GM12891 (cell line): ENCODE results near the gene GDNF.
"Not testable (repeated sequence)": the region's sequence is repeated elsewhere in the genome, so short reads cannot be mapped to it uniquely, and the experiment has no call there.

Experiments used
- DNase-seq: peaks from one replicate; pipeline ENCODE4 v3.0.0; 2011; ENCODE audit warnings: low spot score; ENCODE audit not compliant: insufficient read length
- FAIRE-seq: peaks from 2 replicates; lab custom pipeline; 2011; peaks lifted over from hg19 to GRCh38; lab: Jason Lieb, UNC
- PAX5 ChIP-seq: IDR thresholded peaks from 2 replicates; pipeline ENCODE4 v1.6.1; 2011; ENCODE audit warnings: low read length, moderate library complexity, mild to moderate bottlenecking; ENCODE audit not compliant: insufficient read depth, severe bottlenecking
- POLR2A ChIP-seq: IDR thresholded peaks from 2 replicates; pipeline ENCODE4 v1.6.1; 2011; ENCODE audit warnings: low read depth, low read length, control low read depth
- POLR2AphosphoS5 ChIP-seq: IDR thresholded peaks from 2 replicates; pipeline ENCODE4 v1.6.1; 2011; ENCODE audit warnings: low read depth, low read length, control low read depth
- POU2F2 ChIP-seq: IDR thresholded peaks from 2 replicates; pipeline ENCODE4 v1.6.1; 2011; ENCODE audit warnings: low read depth, mild to moderate bottlenecking, control low read depth, low read length, moderate library complexity
- SPI1 ChIP-seq: IDR thresholded peaks from 2 replicates; pipeline ENCODE4 v1.6.1; 2011; ENCODE audit warnings: low read depth, low read length, control low read depth
- TAF1 ChIP-seq: IDR thresholded peaks from 2 replicates; pipeline ENCODE4 v1.6.1; 2011; ENCODE audit warnings: low read depth, low read length, control low read depth

GDNF gene

DNA sequence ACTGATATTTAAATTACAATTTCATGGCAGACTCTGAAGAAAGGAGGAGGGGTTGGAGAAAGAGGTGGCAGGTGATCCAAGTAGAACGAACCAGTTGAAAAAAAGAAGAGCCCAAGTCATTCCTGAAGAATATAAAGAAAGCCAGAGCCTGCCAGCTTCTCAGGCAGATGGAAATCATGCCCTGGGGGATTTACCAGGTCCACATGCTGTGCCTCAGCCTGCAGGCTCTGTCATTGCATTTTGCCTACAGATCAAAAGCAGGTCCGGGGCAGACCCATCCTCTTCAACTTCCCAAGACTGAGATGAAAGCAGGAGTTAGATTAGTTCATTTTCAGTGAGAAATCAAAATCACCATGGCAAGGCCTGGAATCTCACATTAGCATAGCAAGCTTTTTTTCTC is 48.5 kb downstream of the GDNF start:
- TF ChIP-seq TAF1 (no peak), PAX5 (no peak), POLR2A (no peak), SPI1 (no peak), POU2F2 (no peak), POLR2AphosphoS5 (no peak)
- FAIRE-seq (no peak), DNase-seq (no peak)

DNA sequence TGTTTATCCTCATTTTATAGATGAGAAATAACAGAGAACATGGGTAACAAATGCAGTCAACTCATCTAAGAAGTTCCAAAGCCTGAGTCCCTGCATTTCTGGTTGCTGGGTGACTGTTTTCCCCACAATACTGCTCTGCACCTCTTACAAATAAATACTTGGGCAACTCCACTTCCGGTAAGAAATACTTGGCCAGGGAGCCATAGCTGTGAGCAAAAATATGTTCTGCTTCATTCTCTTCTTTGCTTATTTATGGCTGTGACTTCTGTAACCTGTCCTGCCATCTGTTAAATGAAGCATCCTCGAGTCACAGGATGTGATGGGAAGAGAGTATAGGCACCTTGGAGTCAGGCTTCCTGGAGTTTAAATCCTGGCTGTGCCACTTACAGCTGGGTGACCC is 49.9 kb downstream of the GDNF start:
- TF ChIP-seq POLR2A, result no peak
- no peak for TF ChIP-seq POU2F2
- TF ChIP-seq TAF1, result no peak
- no peak for TF ChIP-seq SPI1
- no peak for TF ChIP-seq PAX5
- TF ChIP-seq POLR2AphosphoS5, result no peak
- no peak for DNase-seq
- FAIRE-seq, result no peak

DNA sequence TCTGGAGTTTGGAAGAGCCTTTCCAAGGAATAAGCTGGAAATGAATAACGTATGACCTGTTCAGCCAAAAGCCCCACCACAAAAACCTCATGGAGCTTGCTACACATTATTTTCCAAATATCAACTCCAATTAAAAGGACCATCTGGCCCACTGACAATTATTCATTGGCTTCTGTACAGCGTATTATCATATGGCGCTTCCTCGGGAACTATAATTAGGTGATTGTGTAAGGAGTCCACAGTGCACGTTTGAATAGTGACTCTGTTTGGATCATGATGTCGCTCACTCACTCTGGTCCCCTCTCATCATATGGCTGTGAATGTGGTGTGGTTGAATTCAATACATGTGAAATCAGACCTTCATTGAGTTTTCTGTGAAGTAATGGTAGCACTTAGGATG is 52.1 kb downstream of the GDNF start:
- FAIRE-seq (no peak), DNase-seq (no peak)
- TF ChIP-seq POU2F2 (no peak), POLR2AphosphoS5 (no peak), POLR2A (no peak), PAX5 (no peak), TAF1 (no peak), SPI1 (no peak)

DNA sequence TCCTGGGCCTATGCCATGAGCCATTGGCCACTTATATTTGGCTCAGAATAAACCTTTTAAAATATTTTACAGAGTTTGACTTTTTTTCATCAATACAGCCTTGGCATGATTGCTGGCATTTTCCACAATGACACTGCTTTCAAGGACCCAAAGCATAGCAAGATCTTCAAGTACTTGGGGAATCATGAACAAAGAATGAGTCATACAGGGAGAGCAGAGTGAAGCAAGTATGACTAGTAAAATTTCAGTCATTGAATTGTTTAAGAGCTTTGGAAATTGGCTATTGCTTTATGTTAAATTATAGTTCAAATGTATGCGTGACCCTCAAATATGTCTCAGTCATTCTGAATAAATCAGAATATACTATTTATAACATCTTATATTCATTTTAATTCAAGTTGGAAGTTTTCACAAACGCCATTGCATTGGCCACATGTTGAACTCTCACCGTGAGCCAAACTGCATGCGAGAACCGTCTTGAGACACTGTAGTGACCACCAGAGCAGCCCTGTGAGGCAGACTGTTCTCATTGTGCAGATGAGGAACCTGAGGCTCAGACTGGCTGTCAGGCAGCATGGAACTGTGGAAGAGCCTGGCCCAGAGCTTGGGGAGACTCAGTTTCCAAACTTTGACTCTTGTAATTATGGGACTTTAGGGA is 52.9 kb downstream of the GDNF start:
- no peak for FAIRE-seq
- no peak for DNase-seq
- TF ChIP-seq POLR2AphosphoS5 (no peak), POU2F2 (no peak), POLR2A (no peak), PAX5 (no peak), TAF1 (no peak), SPI1 (no peak)

DNA sequence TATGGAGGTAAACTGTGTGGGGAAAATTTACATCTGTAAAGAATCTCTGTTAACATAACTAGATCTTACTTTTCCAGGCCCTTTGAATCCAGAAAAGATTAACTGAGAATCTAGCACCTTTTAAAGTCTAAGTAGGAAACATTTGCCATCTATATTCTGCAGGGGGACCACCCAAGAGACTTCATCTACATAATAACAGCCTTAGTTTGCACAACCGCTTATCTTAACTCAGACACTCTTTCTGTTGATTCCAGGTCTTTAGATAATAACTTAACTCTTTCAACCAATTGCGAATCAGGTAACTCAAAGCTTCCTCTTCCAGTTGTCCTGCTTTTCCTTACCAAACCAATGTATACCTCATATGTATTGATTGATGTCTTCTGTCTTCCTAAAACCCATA is 53.4 kb downstream of the GDNF start:
- FAIRE-seq (no peak), DNase-seq (no peak)
- TF ChIP-seq TAF1 (no peak), SPI1 (no peak), POU2F2 (no peak), POLR2AphosphoS5 (no peak), PAX5 (no peak), POLR2A (no peak)

DNA sequence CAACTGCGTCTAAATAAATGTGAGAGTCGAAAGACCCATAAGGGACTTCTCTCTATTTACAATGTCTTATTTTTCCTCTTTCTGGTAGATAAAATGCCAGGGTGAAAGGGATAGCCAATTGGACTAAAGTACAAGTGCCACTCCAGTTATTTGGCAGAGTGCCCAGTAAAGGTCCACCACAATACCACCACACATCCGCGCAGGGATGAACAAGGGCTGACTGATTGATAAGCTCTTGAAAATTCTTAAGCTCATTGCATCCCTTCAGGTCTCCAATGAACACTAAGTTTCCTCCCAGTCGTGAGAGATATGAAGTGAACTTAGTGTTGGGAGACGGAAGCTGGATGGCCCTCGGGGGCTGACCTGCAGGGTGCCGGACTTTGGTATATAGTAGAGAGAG is 58.4 kb downstream of the GDNF start:
- not testable (repeated sequence) for FAIRE-seq, DNase-seq

DNA sequence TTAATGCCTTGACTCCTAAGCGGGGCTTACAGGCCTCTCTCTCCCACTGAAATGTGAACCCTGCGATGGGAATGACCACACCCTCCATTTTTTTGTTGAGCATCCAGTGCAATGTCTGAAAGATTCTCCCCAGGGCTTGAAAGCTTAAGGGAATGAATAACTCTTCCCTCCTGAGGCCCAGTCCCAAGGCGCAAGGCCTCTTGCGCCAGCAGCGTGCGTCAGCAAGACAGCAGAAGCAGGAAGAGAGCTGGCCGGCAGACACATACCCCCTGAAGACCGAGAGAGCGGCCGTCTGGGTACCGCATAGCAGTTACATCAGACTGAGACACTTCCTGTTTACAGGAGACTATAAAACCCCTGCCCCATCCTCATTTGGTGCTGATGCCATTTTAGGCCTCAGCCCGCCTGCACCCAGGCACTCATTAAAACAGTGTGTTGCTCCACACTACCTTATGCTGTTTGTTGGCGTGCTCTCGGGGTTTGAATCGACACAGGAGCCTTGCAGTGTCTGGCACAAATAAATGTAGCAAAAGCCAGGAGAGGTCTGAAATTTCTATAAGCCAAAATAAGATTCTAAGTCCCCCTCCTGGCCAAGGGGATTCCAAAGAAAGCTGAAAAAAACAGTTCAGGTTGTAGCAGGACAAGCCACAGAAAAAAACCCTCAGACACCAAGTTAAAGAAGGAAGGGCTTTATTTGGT is 62.3 kb downstream of the GDNF start:
- FAIRE-seq (no peak), DNase-seq (no peak)
- no peak for TF ChIP-seq POLR2A
- no peak for TF ChIP-seq TAF1
- no peak for TF ChIP-seq POLR2AphosphoS5
- no peak for TF ChIP-seq SPI1
- TF ChIP-seq PAX5, result no peak
- TF ChIP-seq POU2F2, result no peak

DNA sequence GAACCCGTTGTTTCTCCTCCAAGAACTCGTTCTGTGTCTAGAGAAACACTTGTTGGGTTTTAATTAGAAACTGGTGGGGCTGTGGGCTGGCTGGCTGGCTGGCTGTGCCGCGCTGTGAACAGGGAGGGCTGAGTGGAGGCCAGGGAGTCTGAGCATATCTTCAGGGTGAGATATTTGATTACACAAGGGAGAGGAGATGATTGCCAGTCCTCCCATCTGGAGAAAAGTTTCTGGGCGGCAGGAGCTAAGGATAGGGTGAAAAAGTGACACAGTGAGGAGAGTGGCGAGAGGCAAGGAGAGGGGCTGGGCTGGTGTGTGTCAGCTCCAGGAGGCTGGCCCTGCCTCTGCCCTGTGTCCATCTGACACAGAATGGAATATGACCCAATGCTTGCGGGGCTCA is 63.0 kb downstream of the GDNF start:
- DNase-seq (no peak), FAIRE-seq (no peak)
- TF ChIP-seq SPI1, result no peak
- TF ChIP-seq TAF1, result no peak
- TF ChIP-seq POU2F2, result no peak
- TF ChIP-seq POLR2AphosphoS5, result no peak
- no peak for TF ChIP-seq PAX5
- no peak for TF ChIP-seq POLR2A

DNA sequence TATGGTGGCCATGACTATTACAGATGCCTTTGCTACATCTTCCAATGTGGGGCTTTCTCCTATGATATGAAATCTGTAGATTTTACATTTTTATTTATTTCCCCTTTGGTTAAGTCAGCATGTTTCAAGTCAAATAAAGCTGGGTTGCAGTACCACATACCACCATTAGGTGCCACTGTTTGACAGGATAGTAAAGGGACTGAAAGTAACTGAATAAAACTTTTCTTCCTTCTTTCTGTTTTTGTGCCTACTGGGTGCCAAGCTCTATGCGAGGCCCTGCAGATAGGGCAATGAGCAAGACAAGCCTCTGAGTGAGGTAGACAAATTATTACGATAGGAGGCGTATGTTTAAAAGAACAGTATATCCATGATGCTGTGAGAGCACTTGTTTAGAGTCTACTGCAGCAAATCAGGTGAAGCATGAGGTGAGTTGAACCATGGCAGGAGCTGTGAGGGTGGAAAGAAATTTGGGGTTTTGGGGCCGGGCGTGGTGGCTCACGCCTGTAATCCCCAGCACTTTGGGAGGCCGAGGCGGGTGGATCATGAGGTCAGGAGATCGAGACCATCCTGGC is 64.8 kb downstream of the GDNF start:
- FAIRE-seq (no peak), DNase-seq (no peak)
- TF ChIP-seq POLR2A (no peak), TAF1 (no peak), POLR2AphosphoS5 (no peak), PAX5 (no peak), SPI1 (no peak)

DNA sequence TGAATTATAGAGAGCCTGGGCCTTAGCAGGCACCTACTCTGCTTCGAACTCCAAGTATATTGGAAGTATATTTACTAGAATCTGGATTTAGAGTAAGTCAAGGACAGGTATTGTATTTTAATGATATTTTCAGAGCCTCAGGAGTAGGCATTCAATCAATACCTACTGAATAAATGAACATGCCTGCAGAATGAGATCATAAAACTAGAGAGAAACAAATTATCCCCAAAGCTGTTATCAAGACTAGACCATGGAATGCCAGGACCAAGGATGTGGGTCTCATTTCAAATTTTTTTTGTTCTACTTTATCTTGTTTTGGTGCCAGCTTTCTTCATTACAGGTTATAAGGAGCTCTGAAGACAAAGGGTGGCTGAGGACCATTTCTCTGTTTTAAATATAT is 66.0 kb downstream of the GDNF start:
- FAIRE-seq (no peak), DNase-seq (no peak)
- no peak for TF ChIP-seq TAF1
- TF ChIP-seq POLR2AphosphoS5, result no peak
- TF ChIP-seq POLR2A, result no peak
- TF ChIP-seq SPI1, result no peak
- no peak for TF ChIP-seq POU2F2
- TF ChIP-seq PAX5, result no peak
